Sigmoid colon (tissue), 4 donors: ENCODE data around the gene CCDC91.

Source experiments
- CTCF ChIP-seq, 4 experiments: fragments of 450-650 bp in 3 of 4; fragments of 200-600 bp in 1 of 4; IDR thresholded peaks; one replicate each; pipeline ENCODE4 v1.5.1; 2016 to 2019; ENCODE audit warnings: antibody characterized with exemption in 4 of 4, mild to moderate bottlenecking in 3 of 4, moderate library complexity in 2 of 4
- EP300 ChIP-seq, 4 donors: sonication (generic); formaldehyde crosslinking; IDR thresholded peaks; one replicate each; pipeline ENCODE4 v1.6.1; 2017; ENCODE audit warnings: antibody characterized with exemption in 4 of 4
- POLR2A ChIP-seq, 2 donors: fragments of 450-650 bp; IDR thresholded peaks; one replicate each; pipeline ENCODE4 v1.6.1; 2016; ENCODE audit warnings: antibody characterized with exemption in 2 of 2, mild to moderate bottlenecking in 2 of 2, moderate library complexity in 2 of 2
- POLR2AphosphoS5 ChIP-seq, 4 donors: sonication (generic); formaldehyde crosslinking; IDR thresholded peaks; one replicate each; pipeline ENCODE4 v1.6.1; 2017; ENCODE audit warnings: antibody characterized with exemption in 4 of 4

- TF ChIP-seq POLR2A (IDR thresholded peaks at IDR 0.05) (no peak), CTCF (IDR thresholded peaks at IDR 0.05) (no peak), POLR2AphosphoS5 (IDR thresholded peaks at IDR 0.05) (no peak), EP300 (IDR thresholded peaks at IDR 0.05) (no peak)
These were observed 47.2 kb downstream of the CCDC91 start for GRCh38 chr12:28237423-28237822.
